GM12878 (cell line): Measurements from ENCODE around the gene CDKL1.

ENCODE experiments used
- BACH1 ChIP-seq: fragments of 450-650 bp; IDR thresholded peaks from 2 replicates; pipeline ENCODE4 v1.6.1; 2017; ENCODE audit warnings: mild to moderate bottlenecking, borderline replicate concordance
- ESRRA ChIP-seq: IDR thresholded peaks from 2 replicates; pipeline ENCODE4 v1.6.1; 2012; ENCODE audit warnings: mild to moderate bottlenecking, low read length, improper control_type of control experiment
- JUNB ChIP-seq: IDR thresholded peaks from 2 replicates; pipeline ENCODE4 v1.6.1; 2016; ENCODE audit warnings: antibody characterized with exemption, mild to moderate bottlenecking
- SMAD1 ChIP-seq: fragments of 450-650 bp; IDR thresholded peaks from 2 replicates; pipeline ENCODE4 v1.6.1; 2018; ENCODE audit warnings: mild to moderate bottlenecking, low read depth; ENCODE audit not compliant: partially characterized antibody
- SRF ChIP-seq, 2 experiments: IDR thresholded peaks; 2 replicates each; pipeline ENCODE4 v1.6.1; 2011; ENCODE audit warnings: low read depth in 2 of 2, low read length in 2 of 2, mild to moderate bottlenecking in 1 of 2, moderate library complexity in 1 of 2
- TF ChIP-seq, protein P1 (sequence below): IDR thresholded peaks from 2 replicates; pipeline ENCODE4 v1.6.1; 2011; ENCODE audit warnings: low read depth, mild to moderate bottlenecking, low read length, moderate library complexity, borderline replicate concordance; ENCODE audit errors: extremely low read depth
- TF ChIP-seq, protein P2 (sequence below), 3 experiments: IDR thresholded peaks in 2 of 3; conservative IDR thresholded peaks in 1 of 3; 2 replicates each; pipeline ENCODE4 v1.5.1; 2011; ENCODE audit warnings: low read depth in 3 of 3, low read length in 3 of 3, mild to moderate bottlenecking in 3 of 3, control low read depth in 2 of 3, moderate library complexity in 2 of 3, inconsistent platforms in 1 of 3, mixed read lengths in 1 of 3; ENCODE audit not compliant: control insufficient read depth in 2 of 3, insufficient read depth in 1 of 3; ENCODE audit errors: extremely low read depth in 1 of 3
- TF ChIP-seq, protein P3 (sequence below): IDR thresholded peaks from 2 replicates; pipeline ENCODE4 v1.6.1; 2012; ENCODE audit warnings: mild to moderate bottlenecking, low read depth, low read length

DNA sequence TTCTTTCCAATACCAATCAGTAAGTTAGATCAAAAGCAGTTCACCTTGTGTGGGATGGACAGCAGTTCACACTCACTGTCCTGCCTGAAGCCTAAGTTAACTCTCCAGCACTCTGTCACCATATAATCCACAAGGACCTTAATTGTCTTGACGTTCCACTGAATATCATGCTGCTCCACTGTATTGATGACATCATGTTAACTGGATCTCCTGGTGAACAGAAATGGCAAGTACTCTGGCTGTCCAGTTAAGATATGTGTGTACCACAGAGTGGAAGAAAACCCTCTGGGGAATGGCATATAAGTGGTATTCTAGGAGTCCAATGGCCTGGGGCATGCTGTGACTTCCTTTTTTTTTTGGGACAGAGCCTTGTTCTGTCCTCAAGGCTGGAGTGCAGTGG, 16.2 kb downstream of the CDKL1 start:
- TF ChIP-seq, protein P1, sequence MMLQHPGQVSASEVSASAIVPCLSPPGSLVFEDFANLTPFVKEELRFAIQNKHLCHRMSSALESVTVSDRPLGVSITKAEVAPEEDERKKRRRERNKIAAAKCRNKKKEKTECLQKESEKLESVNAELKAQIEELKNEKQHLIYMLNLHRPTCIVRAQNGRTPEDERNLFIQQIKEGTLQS, result no peak
- TF ChIP-seq, protein P2, sequence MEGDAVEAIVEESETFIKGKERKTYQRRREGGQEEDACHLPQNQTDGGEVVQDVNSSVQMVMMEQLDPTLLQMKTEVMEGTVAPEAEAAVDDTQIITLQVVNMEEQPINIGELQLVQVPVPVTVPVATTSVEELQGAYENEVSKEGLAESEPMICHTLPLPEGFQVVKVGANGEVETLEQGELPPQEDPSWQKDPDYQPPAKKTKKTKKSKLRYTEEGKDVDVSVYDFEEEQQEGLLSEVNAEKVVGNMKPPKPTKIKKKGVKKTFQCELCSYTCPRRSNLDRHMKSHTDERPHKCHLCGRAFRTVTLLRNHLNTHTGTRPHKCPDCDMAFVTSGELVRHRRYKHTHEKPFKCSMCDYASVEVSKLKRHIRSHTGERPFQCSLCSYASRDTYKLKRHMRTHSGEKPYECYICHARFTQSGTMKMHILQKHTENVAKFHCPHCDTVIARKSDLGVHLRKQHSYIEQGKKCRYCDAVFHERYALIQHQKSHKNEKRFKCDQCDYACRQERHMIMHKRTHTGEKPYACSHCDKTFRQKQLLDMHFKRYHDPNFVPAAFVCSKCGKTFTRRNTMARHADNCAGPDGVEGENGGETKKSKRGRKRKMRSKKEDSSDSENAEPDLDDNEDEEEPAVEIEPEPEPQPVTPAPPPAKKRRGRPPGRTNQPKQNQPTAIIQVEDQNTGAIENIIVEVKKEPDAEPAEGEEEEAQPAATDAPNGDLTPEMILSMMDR (IDR thresholded peaks at IDR 0.05 in 2 of 3, conservative IDR thresholded peaks at IDR 0.05 in 1 of 3; ENCODE audit: control insufficient read depth in 2 of 3, extremely low read depth in 1 of 3, insufficient read depth in 1 of 3, low read depth in 3 of 3, low read length in 3 of 3), result no peak
- no peak for TF ChIP-seq ESRRA
- TF ChIP-seq, protein P3, sequence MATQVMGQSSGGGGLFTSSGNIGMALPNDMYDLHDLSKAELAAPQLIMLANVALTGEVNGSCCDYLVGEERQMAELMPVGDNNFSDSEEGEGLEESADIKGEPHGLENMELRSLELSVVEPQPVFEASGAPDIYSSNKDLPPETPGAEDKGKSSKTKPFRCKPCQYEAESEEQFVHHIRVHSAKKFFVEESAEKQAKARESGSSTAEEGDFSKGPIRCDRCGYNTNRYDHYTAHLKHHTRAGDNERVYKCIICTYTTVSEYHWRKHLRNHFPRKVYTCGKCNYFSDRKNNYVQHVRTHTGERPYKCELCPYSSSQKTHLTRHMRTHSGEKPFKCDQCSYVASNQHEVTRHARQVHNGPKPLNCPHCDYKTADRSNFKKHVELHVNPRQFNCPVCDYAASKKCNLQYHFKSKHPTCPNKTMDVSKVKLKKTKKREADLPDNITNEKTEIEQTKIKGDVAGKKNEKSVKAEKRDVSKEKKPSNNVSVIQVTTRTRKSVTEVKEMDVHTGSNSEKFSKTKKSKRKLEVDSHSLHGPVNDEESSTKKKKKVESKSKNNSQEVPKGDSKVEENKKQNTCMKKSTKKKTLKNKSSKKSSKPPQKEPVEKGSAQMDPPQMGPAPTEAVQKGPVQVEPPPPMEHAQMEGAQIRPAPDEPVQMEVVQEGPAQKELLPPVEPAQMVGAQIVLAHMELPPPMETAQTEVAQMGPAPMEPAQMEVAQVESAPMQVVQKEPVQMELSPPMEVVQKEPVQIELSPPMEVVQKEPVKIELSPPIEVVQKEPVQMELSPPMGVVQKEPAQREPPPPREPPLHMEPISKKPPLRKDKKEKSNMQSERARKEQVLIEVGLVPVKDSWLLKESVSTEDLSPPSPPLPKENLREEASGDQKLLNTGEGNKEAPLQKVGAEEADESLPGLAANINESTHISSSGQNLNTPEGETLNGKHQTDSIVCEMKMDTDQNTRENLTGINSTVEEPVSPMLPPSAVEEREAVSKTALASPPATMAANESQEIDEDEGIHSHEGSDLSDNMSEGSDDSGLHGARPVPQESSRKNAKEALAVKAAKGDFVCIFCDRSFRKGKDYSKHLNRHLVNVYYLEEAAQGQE, result no peak
- TF ChIP-seq BACH1, result no peak
- no peak for TF ChIP-seq SMAD1
- no peak for TF ChIP-seq SRF (IDR thresholded peaks at IDR 0.05; ENCODE audit: low read depth in 2 of 2, low read length in 2 of 2)
- no peak for TF ChIP-seq JUNB
